Ectodermal cell (in vitro differentiated cells): Measurements from ENCODE around the gene CWC15.

ENCODE experiments used
- H3K27ac ChIP-seq: 2 replicates; pipeline ENCODE4 v1.7.0; 2013; ENCODE audit warnings: mild to moderate bottlenecking, low read depth, low read length; ENCODE audit not compliant: insufficient read depth, poor library complexity, severe bottlenecking
- H3K27me3 ChIP-seq: 2 replicates; pipeline ENCODE4 v1.7.0; 2013; ENCODE audit warnings: mild to moderate bottlenecking, low read length; ENCODE audit not compliant: insufficient read depth, control insufficient read depth, poor library complexity, severe bottlenecking
- H3K36me3 ChIP-seq: one replicate; pipeline ENCODE4 v1.7.0; 2013; ENCODE audit warnings: low read length; ENCODE audit not compliant: control insufficient read depth, insufficient read depth
- H3K4me1 ChIP-seq: one replicate; pipeline ENCODE4 v1.7.0; 2013; ENCODE audit warnings: low read length; ENCODE audit not compliant: control insufficient read depth, insufficient read depth
- H3K4me3 ChIP-seq: 2 replicates; pipeline ENCODE4 v1.7.0; 2013; ENCODE audit warnings: low read depth, low read length, control low read depth; ENCODE audit not compliant: insufficient read depth
- H3K9me3 ChIP-seq: 2 replicates; pipeline ENCODE4 v1.7.0; 2013; ENCODE audit warnings: mild to moderate bottlenecking, low read length, moderate library complexity; ENCODE audit not compliant: control insufficient read depth
- WGBS, 2 experiments: methylation state at CpG; one replicate each; pipeline ENCODE4 v1.1.7; 2013; ENCODE audit warnings: missing lambda C conversion rate in 2 of 2; 5-methylcytosine and 5-hydroxymethylcytosine counted together

The CWC15 gene

GRCh38 chr11:94988748-94989147 lies 15.4 kb upstream of the CWC15 start:
- H3K4me3 ChIP-seq: no peak overlapping the region
- no peaks in the 10 kb centered on the region for H3K36me3 ChIP-seq
- H3K27ac ChIP-seq: no peak overlapping the region
- 87 to 88% methylated on average over 1 of the region's 1 CpG for WGBS, 2 experiments
- H3K9me3 ChIP-seq: no peaks in the 10 kb centered on the region
- peaks cover 4% of the 10 kb centered on the region for H3K27me3 ChIP-seq
- H3K4me1 ChIP-seq: no peaks in the 10 kb centered on the region

DNA sequence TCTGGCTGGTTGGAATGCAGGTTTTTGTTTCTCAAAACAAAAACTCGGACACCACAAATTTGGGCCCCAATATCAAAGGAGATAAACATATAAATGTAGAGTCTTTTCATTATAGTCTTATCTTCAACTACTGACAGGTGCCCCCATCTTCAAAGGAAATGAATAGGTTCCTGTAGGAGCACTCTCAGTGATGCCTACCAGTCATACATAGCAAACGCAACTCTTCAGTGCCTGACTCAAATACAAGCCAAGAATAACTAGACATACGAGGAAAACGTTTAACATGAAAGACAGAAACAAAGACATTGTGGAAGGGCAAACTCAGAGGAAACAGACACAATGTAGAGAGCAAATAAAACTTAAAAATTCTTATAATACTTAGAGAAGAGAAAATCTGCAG lies 14.0 kb upstream of the CWC15 start:
- Histone ChIP-seq H3K27me3 (peaks cover 4% of the 10 kb centered on the region), H3K36me3 (no peaks in the 10 kb centered on the region), H3K27ac (no peak overlapping the region), H3K9me3 (no peaks in the 10 kb centered on the region), H3K4me3 (no peak overlapping the region), H3K4me1 (no peaks in the 10 kb centered on the region)
- 81 to 90% methylated on average over 3 of the region's 4 CpGs for WGBS, 2 experiments

DNA sequence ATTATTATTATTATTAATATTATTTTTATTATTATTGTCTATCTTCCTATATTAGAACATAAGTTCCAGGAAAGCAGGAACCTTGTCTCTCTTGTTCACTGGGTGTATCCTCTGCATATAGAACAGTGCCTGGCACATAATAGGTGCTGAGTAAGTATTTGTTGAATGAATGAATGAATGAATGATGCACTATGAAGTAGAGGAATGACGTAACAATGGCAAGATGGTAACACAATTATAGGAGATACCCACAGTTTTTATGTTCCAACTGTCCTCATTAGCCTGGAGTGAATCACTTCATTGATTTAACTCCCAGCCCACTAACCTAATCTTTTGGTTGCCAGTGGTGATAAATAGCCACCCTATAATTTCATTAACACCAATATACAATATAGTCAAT lies 2.2 kb upstream of the CWC15 start:
- Histone ChIP-seq H3K4me1 (peaks cover 7% of the 10 kb centered on the region), H3K4me3 (no peak overlapping the region), H3K27me3 (no peaks in the 10 kb centered on the region), H3K36me3 (peaks cover 5% of the 10 kb centered on the region), H3K27ac (no peak overlapping the region), H3K9me3 (no peaks in the 10 kb centered on the region)
- 81 to 91% methylated on average over 1 of the region's 1 CpG for WGBS, 2 experiments

DNA sequence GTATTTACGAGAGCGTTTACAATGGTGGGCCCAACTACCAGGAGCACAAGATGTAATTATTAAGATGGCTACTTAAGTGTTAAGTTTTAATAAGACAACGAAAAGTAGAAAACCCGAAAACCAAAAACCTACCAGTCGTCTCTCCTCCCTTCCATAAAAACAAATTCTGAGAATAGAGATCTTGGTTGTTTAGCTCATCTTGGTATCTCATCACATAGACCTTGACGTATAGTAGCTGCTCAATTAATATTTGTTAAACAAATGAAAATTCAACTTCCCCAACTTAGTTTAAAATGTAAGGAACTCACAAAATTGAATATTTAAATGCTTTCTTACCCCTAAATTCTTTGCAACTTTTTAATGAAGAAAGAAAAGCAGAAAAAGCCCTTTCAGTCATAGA lies 822 bp upstream of the CWC15 start:
- Histone ChIP-seq H3K4me3 (peak overlapping the region; percentile 85), H3K27ac (no peak overlapping the region), H3K36me3 (peaks cover 17% of the 10 kb centered on the region), H3K9me3 (no peaks in the 10 kb centered on the region), H3K27me3 (no peaks in the 10 kb centered on the region), H3K4me1 (peaks cover 7% of the 10 kb centered on the region)
- WGBS, 2 experiments: 36 to 71% methylated on average over 3 to 6 of the region's 6 CpGs

GRCh38 chr11:94972700-94973098 lies 657 bp downstream of the CWC15 start:
- Histone ChIP-seq H3K4me3 (peak overlapping the region; percentile 85), H3K27ac (no peak overlapping the region), H3K9me3 (no peaks in the 10 kb centered on the region), H3K27me3 (no peaks in the 10 kb centered on the region), H3K36me3 (peaks cover 24% of the 10 kb centered on the region), H3K4me1 (peaks cover 7% of the 10 kb centered on the region)
- WGBS, 2 experiments: 0 to 27% methylated on average over 2 to 5 of the region's 5 CpGs

GRCh38 chr11:94968334-94968958 lies 4.9 kb downstream of the CWC15 start:
- Histone ChIP-seq H3K27ac (no peak overlapping the region), H3K36me3 (peaks cover 52% of the 10 kb centered on the region), H3K27me3 (no peaks in the 10 kb centered on the region), H3K9me3 (no peaks in the 10 kb centered on the region), H3K4me3 (no peak overlapping the region), H3K4me1 (peaks cover 7% of the 10 kb centered on the region)
- WGBS, 2 experiments: 78 to 97% methylated on average over 1 of the region's 1 CpG

- Histone ChIP-seq H3K4me3 (no peak overlapping the region), H3K9me3 (no peaks in the 10 kb centered on the region), H3K27ac (no peak overlapping the region), H3K27me3 (no peaks in the 10 kb centered on the region), H3K36me3 (peaks cover 54% of the 10 kb centered on the region), H3K4me1 (no peaks in the 10 kb centered on the region)
- 88 to 91% methylated on average over 2 to 4 of the region's 4 CpGs for WGBS, 2 experiments
Measured at GRCh38 chr11:94964934-94965333, 8.4 kb downstream of the CWC15 start.

GRCh38 chr11:94961255-94961654 lies 12.1 kb downstream of the CWC15 start:
- Histone ChIP-seq H3K9me3 (no peaks in the 10 kb centered on the region), H3K4me1 (no peaks in the 10 kb centered on the region), H3K27ac (no peak overlapping the region), H3K36me3 (peaks cover 34% of the 10 kb centered on the region), H3K4me3 (no peak overlapping the region), H3K27me3 (no peaks in the 10 kb centered on the region)
- 100% methylated on average over 1 of the region's 1 CpG for WGBS, 2 experiments

DNA sequence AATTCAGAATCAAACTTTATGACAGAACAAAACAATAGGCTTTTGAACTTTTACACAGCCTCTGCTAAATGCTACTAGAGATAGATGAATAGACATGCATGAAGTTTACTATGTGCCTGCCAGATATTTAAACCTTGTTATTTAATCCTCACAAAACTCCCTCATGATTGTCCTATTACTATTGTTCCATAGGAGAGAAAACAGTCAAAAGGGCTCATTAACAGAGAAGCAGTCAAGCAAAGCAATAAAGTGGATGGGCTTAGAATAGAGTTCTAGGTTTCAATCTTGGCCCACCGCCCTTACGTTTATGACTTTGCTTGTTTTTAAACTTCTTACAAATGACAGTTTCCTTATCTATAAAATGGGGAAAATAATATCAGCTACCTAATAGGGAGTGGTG lies 12.9 kb downstream of the CWC15 start:
- Histone ChIP-seq H3K27me3 (no peaks in the 10 kb centered on the region), H3K4me1 (no peaks in the 10 kb centered on the region), H3K4me3 (no peak overlapping the region), H3K9me3 (no peaks in the 10 kb centered on the region), H3K36me3 (peaks cover 26% of the 10 kb centered on the region), H3K27ac (no peak overlapping the region)
- WGBS, 2 experiments: 90% methylated on average over 2 of the region's 2 CpGs; no CpG with 5 or more reads in 1 of the 2 experiments

DNA sequence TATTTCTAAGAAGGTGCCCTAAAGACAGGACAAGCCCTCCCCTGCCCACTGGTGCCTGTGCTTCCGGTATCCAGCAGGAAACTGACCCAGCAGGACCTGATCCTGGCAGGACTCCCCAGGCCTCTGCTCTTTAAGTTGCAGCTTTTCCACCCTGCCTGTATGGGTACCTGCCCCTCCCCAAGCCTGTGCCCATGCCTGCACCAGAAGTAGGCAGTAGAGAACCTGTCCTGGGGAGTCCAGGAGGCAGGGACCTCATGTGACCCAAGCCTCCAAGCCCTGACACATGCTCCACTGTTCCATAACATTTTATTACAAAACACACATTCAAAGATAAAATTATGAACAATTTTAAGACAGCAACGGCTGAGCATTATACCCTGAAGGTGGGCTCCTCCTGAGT lies 14.2 kb downstream of the CWC15 start:
- WGBS, 2 experiments: 94 to 95% methylated on average over 2 of the region's 2 CpGs
- Histone ChIP-seq H3K27me3 (no peaks in the 10 kb centered on the region), H3K36me3 (peaks cover 17% of the 10 kb centered on the region), H3K9me3 (no peaks in the 10 kb centered on the region), H3K4me3 (no peak overlapping the region), H3K27ac (no peak overlapping the region), H3K4me1 (no peaks in the 10 kb centered on the region)
